ENCODE results near the gene ICAM5.

DNA sequence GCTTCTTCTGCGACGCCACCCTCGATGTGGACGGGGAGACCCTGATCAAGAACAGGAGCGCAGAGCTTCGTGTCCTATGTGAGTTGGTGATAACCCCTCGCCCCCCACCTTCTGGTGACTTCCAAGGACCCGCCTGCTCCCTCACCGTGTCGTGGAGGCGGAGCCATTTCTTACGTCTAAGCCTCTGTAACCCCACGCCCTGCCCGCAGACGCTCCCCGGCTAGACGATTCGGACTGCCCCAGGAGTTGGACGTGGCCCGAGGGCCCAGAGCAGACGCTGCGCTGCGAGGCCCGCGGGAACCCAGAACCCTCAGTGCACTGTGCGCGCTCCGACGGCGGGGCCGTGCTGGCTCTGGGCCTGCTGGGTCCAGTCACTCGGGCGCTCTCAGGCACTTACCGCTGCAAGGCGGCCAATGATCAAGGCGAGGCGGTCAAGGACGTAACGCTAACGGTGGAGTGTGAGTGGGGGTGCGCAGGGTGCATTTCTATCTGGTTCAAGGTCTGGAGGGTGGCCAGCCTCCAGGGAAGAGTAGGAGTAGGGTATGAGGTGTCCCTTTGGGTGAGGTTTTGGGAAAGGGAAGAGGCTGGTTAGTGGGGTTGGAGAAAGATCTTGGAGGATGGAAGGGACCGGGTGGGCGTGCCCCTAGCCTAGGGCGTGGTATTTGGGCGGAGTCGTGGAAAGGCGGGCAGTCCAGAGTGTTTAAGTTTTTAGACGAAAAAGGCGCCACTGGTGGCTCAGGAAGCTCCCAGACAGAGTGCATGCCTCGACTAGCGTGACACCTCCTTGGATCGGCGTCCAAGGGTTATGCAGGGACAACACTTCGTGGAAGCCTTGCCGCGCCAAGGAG is 3.3 kb downstream of the ICAM5 start:
- TF ChIP-seq EZH2 (IDR thresholded peaks at IDR 0.05) (no peak), POLR2AphosphoS5 (IDR thresholded peaks at IDR 0.05; ENCODE audit: borderline replicate concordance, low read depth, low read length) (no peak)

All from SK-N-MC (cell line).